Measurements from ENCODE around the gene SLC7A11.

DNA sequence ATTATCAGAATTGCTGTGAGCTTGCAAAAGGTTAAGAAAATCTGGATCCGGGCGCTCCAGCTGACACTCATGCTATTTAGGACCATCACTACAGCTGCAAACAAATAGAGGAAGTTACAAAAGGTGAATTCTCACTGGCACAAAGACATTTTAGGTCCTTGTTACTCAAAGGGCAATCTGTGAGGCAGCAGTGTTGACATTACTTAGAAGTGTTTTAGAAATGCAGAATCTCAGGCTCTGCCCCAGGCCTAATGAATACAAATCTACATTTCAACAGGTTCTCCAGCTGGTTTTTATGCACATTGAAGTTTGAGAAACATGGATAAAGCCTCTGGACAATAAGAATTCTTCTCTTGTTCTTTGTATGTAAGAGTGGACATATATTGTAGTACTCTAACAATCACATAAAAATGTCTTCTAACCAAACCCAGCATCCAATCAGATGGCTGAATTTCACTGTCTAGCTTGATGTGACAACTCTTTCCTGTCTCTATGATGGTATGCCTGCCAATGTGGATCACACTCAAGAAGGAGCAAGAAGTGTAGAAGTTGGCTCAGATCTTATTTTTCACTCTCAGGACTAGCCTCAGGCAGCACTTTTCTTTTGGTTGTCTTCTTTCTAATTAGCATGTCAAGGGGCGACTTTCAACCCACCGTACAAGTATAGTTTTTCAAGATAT lies 18.8 kb downstream of the SLC7A11 start:
- TF ChIP-seq, protein P1, sequence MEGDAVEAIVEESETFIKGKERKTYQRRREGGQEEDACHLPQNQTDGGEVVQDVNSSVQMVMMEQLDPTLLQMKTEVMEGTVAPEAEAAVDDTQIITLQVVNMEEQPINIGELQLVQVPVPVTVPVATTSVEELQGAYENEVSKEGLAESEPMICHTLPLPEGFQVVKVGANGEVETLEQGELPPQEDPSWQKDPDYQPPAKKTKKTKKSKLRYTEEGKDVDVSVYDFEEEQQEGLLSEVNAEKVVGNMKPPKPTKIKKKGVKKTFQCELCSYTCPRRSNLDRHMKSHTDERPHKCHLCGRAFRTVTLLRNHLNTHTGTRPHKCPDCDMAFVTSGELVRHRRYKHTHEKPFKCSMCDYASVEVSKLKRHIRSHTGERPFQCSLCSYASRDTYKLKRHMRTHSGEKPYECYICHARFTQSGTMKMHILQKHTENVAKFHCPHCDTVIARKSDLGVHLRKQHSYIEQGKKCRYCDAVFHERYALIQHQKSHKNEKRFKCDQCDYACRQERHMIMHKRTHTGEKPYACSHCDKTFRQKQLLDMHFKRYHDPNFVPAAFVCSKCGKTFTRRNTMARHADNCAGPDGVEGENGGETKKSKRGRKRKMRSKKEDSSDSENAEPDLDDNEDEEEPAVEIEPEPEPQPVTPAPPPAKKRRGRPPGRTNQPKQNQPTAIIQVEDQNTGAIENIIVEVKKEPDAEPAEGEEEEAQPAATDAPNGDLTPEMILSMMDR (IDR thresholded peaks at IDR 0.05), result no peak
- TF ChIP-seq POLR2A (IDR thresholded peaks at IDR 0.05), result no peak

All from lower leg skin (tissue), 3 donors.